Measurements from ENCODE around the gene TBC1D4.

TBC1D4 gene

GRCh38 chr13:75460644-75461043 lies 21.3 kb downstream of the TBC1D4 start:
- no peak for DNase-seq (ENCODE audit: low read depth, low spot score)
- TF ChIP-seq, protein P1, sequence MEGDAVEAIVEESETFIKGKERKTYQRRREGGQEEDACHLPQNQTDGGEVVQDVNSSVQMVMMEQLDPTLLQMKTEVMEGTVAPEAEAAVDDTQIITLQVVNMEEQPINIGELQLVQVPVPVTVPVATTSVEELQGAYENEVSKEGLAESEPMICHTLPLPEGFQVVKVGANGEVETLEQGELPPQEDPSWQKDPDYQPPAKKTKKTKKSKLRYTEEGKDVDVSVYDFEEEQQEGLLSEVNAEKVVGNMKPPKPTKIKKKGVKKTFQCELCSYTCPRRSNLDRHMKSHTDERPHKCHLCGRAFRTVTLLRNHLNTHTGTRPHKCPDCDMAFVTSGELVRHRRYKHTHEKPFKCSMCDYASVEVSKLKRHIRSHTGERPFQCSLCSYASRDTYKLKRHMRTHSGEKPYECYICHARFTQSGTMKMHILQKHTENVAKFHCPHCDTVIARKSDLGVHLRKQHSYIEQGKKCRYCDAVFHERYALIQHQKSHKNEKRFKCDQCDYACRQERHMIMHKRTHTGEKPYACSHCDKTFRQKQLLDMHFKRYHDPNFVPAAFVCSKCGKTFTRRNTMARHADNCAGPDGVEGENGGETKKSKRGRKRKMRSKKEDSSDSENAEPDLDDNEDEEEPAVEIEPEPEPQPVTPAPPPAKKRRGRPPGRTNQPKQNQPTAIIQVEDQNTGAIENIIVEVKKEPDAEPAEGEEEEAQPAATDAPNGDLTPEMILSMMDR (IDR thresholded peaks at IDR 0.05; ENCODE audit: low read depth, low read length): no peak
- in situ Hi-C loops (cut with HindIII; ENCODE audit: low sequenced_read_pairs): no loop called here
- no peak overlapping the region for H3K4me3 ChIP-seq (ENCODE audit: low read depth, low read length)

GRCh38 chr13:75458696-75459422 lies 23.1 kb downstream of the TBC1D4 start:
- TF ChIP-seq, protein P1 (IDR thresholded peaks at IDR 0.05; ENCODE audit: low read depth, low read length): no peak
- in situ Hi-C loops (cut with HindIII; ENCODE audit: low sequenced_read_pairs): no loop called here
- no peak for DNase-seq (ENCODE audit: low read depth, low spot score)
- no peak overlapping the region for H3K4me3 ChIP-seq (ENCODE audit: low read depth, low read length)

DNA sequence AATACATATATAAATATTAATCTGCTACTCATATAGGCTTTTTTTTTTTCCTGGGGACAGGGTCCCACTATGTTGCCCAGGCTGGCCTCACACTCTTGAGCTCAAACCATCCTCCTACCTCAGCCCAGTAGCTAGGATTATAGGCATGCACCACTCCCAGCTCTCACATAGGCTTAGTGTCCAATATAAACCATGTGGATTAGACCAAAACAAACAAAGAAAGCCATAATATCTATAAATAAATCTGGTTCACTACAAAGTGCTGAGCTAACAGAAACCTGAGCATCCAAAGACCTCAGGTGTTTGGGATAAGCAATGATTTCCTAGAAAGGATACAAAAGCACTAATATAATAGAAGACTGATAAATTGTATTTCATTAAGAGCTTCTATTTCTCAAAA lies 26.0 kb downstream of the TBC1D4 start:
- DNase-seq (ENCODE audit: low read depth, low spot score): no peak
- TF ChIP-seq, protein P1 (IDR thresholded peaks at IDR 0.05; ENCODE audit: low read depth, low read length): no peak
- H3K4me3 ChIP-seq (ENCODE audit: low read depth, low read length): no peak overlapping the region
- in situ Hi-C loops (cut with HindIII; ENCODE audit: low sequenced_read_pairs): no loop called here

GRCh38 chr13:75454497-75454896 lies 27.5 kb downstream of the TBC1D4 start:
- TF ChIP-seq, protein P1 (IDR thresholded peaks at IDR 0.05; ENCODE audit: low read depth, low read length): no peak
- in situ Hi-C loops (cut with HindIII; ENCODE audit: low sequenced_read_pairs): no loop called here
- DNase-seq (ENCODE audit: low read depth, low spot score): no peak
- H3K4me3 ChIP-seq (ENCODE audit: low read depth, low read length): no peak overlapping the region

DNA sequence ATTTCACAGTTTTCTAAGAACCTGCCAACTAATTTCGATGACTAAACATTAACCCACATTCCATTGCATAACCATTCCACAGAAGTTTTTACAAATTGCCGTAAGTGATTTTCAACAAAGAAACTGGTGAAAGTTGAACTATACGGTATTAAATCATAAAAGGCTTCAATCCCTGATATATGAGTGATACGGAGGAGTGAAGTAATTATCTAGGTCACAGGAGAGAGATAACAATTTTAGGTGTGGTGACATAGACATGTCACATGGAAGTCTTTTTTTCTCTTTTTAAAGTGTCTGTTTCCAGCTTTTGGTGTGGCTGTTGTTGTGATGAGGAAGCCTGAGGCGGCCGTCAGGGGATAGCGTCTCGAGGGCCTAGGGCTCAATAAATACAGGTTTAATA lies 29.4 kb downstream of the TBC1D4 start:
- in situ Hi-C loops (cut with HindIII; ENCODE audit: low sequenced_read_pairs): no loop called here
- TF ChIP-seq, protein P1 (IDR thresholded peaks at IDR 0.05; ENCODE audit: low read depth, low read length): no peak
- H3K4me3 ChIP-seq (ENCODE audit: low read depth, low read length): no peak overlapping the region
- no peak for DNase-seq (ENCODE audit: low read depth, low spot score)

- no peak overlapping the region for H3K4me3 ChIP-seq (ENCODE audit: low read depth, low read length)
- in situ Hi-C loops (cut with HindIII; ENCODE audit: low sequenced_read_pairs): no loop called here
- TF ChIP-seq, protein P1 (IDR thresholded peaks at IDR 0.05; ENCODE audit: low read depth, low read length): no peak
- DNase-seq (ENCODE audit: low read depth, low spot score): no peak
Measured at GRCh38 chr13:75447493-75447892, 34.5 kb downstream of the TBC1D4 start.

Data from astrocyte of the spinal cord (primary cell).